Left renal pelvis (tissue), 4 donors: ENCODE data around the gene RHEB. TPM values are rescaled to one million over a fixed set of nuclear protein-coding genes. Genes with fewer than 3 reads are reported as not detected.

Experiments used
- DNase-seq, 4 donors: peaks; one replicate each; pipeline ENCODE4 v3.0.0-alpha.2; 2013; ENCODE audit warnings: low read depth in 4 of 4, low spot score in 3 of 4
- polyA plus RNA-seq, 4 donors: library from polyadenylated mRNA; unstranded; fragments of 120-200 nt; gene quantifications; one replicate each; pipeline ENCODE4 v1.2.1, GENCODE V29; 2013; ENCODE audit not compliant: insufficient read length in 4 of 4

Gene RHEB
- polyA plus RNA-seq, 4 donors, result 124 to 168 (median 145) TPM

DNA sequence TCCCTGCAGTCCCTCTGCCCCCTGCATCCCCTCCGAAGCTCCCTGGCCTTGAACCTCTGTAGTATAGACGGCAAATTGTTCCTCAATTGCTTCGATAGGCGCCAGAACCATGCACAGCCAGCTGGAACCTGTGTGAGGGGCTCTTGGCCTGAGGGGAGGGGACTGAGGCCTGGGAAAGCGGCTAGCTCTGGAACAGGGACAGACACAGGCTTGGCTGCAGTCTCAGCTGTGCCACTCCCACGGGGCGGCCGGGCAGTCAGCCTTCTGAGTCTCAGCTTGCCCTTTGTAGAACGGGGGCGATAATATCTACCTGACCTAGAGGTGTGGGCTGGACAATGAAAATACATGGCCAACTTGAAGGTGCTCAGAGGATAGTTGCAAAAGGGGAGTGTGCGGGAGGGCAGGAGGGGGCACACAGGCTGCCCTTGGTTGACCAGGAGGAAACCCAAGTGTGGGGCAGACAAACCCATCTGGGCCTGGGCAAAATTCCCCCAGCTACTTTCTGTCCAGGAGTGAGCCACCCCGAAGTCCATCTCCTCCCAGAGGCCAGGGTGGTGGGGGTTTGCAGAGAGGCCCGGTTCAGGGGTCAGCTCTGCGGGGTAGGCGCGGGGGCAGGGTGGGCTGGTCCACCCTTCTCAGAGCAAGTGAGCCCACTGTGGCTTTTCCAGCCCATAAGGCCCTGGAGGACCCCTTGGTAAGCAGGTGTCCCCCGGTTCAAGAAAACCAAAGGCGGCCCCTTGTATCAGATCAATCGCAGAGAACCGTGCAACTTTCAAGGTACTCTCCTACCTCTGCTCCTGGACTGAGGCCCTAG lies 84.4 kb downstream of the RHEB start:
- no peak for DNase-seq

DNA sequence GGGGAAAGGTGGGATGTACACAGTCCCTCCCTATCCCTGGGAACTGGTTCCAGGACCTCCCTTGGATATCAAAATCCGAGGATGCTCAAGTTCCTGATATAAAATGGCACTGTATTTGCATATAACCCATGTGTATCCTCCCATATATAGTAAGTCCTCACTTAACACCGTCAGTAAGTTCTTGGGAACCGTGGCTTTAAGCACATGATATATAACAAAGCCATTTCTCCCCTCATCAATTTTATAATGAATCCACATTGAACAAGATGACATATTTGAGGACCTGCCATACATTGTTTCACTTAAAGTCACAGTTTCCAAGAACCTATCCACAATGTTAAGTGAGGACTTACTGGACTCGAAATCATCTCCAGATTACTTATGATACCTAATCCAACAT lies 85.1 kb downstream of the RHEB start:
- no peak for DNase-seq

DNA sequence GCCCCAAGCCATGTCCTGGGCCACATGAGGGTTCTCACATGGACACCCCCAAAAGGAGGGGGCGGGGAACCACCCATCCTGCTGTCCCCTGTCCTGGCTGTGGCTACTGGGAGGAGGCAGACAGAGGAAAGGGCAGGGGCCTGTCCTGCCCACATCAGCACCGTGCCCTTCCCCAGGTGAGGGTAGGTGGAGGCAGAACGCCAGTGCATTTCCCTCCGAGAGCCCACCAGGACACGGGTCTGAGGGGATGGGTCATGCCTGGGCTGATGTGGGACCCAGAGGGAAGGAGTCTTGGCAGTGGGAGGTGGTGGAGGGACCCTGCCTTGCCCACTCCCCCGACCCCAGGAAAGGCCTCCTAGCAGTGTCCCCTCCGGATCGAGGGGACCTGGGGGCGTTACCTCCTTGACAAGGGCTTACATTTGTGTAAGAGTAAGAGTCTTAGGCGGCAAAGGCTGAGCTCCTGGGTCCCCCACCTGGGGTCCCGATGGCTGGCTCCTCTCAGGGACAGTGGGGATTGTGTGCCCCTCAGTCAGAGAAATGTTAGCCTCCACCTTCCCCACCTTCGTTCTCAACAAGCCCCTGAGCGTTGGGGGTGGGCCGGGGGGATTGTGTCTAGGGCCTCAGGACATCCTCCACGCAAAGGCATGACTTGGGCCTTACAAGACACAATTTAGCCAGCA lies 85.8 kb downstream of the RHEB start:
- no peak for DNase-seq

DNA sequence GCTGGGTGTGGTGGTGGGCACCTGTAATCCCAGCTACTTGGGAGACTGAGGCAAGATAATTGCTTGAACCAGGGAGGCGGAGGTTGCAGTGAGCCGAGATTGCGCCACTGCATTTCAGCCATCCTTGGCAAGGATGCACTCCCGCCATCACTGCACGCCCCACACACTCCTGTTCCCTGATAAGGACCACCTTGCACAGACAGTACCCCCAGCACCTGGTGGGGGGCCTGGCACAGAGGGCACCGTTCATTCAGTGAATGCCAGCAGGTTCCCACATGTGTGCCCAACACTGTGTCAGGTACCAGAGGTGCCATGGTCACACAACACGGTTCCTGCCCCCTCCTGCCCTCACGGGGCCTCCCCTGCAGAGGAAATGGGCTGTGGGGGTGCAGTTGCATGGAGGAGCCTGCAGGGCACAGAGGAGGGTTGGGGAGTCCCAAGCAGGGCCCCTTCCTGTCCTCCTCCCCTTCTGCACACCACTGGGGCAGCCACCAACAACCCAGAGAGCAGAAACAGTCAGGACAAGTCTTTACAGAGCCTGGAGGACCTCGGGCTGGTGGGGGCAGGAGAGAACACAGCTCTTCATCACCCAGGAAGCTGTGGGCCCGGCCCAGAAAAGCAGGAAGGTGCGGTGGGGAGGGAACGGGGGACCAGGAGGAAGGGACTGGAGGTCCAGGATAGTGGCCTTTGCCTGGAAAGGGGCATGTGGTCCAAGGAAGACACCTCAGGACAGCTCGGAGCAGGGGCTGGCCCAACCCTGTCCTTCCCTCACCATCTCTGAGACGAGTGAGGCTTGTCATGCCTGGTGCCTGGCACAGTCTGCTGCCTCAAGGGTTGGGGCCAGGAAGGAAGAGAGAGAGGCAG lies 86.8 kb downstream of the RHEB start:
- DNase-seq, result no peak

DNA sequence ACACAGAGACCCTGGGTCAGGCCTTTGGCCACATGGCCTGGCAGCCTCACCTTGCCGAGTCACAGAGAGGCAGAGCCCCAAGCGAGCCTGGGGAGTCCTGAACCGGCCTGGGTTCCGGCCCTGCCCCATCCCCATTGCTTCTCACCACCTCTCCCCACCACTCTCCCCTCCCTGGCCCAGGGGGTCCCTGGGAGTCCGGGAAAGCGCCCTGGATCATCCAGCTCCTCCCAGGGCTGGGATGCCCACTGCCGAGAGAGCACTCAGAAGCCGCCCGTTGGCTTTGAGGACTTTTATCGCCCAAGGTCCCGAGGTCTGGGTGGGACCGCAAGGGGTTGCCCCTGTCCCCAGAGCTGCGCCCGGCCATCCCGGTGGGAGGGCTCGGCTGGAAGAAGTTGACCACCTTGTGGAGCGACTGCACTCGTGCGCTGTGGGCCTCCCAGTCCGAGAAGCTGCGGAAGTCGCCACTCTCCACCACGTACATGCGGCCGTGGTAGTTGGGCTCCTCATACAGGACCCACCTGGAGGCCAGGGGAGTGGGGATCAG lies 87.9 kb downstream of the RHEB start:
- DNase-seq, result no peak

DNA sequence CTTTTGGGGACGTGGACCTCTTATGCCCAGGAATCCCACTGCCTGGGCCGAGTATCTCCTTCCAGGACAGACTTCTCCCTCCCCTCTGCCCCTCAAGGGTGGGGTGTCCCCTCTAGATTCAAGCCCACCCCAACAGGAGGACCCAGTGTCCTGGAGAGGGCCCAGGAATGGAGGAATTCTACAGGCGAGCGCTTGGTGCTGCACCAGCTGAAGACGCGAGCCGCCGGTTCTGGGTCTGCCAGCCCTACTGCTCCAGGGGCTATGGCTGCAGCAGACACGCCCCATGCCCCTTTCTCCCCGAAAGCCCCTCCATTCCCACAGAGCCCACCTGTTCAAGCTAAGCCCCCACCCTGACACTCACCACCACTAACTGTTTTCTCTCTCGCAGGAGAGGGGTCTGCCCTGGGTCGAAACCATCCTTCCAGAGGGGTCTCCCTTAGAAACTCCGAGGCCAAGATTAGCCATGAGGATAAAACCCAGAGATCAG lies 88.4 kb downstream of the RHEB start:
- no peak for DNase-seq

DNA sequence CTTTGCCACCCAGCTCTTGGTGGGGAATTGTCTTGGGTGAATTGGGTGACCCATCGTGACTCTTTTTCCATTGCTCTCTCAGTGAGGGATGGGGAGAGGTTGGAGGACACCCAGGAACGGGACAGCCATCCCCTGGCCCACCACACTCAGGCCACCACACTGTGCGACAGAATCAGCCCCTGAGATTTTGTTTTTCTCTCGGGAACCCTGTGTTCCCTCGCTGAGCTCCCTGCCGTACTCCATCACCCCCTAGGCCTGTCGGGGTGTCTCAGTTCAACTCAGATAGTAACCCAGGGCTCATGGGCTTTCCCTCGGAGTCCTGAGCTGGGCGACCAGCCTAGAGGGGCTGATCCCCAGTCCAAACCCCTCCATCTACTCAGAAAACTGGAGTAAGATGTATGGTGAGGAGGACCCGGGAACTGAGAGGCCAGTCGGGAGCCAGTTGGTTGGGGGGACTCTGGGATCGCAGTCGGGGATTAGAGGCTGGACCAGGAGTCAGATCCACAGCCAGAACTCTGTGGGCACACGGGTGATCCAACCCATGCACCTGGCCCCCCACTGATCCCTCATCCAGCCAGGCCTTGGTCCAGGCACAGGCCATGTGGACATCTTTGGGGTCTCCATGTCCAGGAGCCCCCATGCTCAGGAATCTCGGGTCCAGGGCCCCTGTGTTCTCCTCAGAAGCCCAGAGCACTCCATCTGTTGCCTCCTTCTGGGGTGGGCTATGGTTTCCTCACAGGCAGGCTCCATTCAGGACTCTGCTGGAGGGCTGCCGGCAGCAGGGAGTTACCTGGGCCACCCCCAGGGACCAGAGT lies 89.1 kb downstream of the RHEB start:
- no peak for DNase-seq

DNA sequence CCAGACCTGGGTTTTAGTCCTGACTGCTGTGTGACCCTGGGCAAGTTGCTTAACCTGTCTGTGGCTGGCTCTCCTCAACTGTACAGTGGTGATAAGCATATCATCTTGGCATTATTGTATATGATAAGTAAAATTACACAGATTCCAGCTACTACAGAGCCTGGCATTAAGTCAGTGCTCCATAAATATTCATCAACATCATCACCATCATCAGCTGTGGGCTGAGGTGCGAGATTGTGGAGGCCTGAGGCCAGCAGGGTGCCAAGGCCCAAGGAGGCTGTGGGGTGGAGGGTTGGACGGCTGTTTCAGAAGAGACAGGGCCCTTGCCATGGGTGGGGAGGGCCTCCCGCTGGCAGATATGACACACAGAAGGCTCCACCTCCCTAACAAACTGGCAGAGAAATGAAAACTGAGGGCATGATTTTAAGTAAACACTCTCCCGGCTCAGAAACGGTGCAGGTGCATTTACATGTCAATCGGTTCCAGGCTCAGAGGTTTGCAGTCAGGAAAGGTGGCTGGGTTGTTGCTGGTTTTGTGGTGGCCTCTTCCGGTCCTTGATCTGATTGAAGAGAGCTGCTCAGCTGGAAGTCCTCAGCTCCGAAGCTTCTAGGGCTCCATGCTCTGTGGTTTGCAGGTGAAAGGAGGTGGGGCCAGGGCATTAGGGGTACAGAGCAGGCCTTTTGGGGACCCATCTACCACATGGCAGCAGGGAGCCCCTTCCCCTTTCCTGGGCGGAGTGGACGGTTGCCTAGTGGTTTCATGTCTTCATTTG lies 89.9 kb downstream of the RHEB start:
- DNase-seq, result no peak

DNA sequence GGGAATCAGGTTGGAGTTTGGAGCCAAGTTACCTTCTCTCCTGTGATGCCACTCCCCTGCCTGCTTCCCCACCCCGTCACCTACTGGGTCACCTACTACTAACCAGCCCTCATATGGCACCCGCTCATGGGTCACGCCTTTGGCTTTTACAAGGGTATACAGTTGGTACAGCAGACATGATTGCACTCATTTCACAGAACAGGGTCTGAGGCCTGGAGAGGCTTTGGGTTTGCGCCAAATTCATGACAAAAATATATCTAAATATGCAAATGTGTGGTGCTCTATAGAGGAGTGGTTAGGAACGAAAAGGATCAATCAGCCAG lies 90.5 kb downstream of the RHEB start:
- no peak for DNase-seq

DNA sequence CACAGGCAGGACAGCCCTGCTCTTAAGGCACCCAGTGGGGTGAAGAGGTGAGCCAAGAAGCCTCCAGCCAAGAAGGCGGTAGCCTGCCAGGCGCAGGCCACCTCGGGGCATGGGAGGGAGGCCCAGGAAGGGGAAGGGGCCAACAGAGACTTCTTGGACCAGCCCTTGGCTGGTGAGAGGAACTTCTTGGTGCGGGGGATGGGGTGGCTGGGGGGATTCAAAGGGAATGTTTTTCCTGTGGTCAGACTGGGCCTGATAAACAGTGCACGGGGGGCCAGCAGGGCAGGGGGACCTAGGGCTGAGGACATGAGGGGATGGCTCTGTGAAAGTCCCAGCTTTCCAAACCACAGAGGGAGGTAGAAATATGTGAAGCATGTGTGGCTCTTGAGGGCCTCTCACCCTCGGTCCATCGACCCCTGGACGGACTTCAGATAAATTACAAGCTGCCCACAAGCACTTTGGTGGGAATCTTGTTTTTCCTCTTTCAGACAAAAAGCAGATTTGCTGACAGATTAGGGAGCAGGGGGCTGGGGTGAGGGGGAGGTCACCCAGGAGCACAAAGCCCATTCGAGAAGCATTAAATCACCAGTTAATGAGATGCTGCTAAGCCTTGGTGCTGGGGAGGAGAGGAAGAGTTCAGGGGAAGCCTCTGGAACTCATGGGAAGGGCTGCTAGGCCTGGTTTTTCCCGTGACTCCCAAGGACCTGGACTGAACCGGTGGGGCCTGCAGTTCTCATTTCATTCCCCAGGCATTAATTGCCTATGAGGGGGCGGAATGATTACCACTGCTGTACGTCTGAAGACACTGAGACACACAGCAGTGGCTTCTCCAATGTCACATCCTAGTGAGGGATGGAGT lies 91.1 kb downstream of the RHEB start:
- peak in 2 of 4 donors; percentile 82 to 89 for DNase-seq

DNA sequence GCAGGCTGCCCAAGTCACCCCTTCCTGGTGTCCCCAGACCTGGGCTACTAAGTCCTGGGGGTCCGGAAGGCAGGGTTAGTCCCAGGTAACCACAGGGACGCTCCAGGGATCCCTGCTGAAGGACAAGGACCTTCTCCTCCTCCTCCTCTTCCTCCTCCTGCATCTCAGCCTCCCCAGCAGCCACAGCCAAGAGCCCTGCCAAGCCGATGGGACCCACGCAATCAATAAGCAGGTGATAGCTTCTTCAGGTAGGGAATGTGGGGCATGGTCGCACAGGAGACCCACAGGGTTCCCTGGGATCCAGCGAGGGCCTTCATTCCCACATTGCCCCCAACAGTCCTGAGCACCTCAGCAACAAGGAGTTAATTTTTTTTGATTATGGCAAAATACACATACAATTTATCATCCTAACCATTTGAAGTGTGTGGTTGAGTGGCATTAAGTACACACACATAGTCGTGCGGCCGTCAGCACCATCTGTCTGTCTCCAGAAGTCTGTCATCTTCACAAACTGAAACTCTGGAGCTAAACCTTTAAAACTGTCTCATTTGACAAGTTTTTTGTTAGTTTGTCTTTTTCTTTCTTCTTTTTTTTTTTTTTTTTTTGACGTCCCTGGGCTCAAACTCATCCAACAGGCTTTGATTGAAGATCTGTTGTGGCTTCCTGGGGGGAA lies 91.9 kb downstream of the RHEB start:
- DNase-seq, result no peak

DNA sequence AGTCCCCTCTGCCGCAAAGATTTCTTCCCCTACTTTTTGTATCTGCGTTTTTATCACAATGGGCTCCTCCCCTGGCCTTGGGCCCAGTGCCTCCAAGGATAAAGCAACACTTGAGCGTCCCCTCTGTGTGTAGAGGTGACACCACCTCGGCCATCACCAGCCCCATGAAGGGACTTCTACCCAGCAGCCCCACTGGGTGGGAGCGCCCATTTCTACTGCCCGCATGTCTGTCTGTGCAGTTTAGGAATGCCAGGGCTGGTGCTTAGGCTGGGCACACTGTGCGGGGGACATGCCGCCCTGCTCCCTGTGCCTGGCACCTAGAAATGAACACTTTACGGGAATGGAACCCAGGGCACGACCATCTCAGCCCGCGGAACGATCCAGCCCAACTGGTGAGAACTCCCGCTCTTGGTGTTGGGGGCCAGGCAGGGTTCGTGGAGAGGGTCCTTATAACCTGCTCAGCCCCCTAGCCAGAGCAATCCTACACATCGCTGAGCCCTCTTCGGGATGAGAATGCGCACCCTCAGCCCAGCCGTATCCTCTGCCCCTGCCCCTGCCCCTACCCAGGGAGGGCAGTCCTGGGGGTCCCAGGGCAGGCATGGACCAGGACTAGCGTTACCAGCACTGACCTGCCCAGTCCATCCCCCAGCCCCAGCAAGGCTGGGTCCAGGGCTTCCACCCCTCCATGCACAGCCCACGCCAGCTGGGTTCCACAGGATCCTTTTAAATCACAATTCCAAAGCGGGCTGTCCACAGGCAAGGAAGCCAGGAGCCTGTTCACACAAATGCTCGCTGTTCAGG lies 92.6 kb downstream of the RHEB start:
- no peak for DNase-seq

DNA sequence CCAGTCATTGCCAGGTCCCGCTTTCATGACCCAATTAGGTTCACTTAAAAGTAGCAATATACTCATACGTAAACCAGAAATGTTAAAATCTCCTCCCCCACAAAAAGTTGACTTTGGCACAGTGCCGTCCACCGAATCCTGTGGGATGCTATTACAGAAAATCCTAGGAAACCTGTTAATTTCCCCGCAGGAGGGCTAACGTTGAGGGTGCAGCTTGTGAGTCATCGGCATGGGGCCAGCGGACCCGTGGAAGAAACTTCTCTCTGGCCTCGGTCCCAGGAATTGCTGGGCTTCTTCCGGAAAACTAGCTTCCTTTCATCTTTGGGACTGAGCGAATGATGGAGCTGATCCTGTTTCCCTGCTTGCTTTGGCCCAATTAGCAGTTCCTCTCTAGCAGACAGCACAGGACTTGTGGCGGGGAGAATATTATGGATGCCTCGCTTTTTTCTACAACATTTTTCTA lies 93.2 kb downstream of the RHEB start:
- no peak for DNase-seq

DNA sequence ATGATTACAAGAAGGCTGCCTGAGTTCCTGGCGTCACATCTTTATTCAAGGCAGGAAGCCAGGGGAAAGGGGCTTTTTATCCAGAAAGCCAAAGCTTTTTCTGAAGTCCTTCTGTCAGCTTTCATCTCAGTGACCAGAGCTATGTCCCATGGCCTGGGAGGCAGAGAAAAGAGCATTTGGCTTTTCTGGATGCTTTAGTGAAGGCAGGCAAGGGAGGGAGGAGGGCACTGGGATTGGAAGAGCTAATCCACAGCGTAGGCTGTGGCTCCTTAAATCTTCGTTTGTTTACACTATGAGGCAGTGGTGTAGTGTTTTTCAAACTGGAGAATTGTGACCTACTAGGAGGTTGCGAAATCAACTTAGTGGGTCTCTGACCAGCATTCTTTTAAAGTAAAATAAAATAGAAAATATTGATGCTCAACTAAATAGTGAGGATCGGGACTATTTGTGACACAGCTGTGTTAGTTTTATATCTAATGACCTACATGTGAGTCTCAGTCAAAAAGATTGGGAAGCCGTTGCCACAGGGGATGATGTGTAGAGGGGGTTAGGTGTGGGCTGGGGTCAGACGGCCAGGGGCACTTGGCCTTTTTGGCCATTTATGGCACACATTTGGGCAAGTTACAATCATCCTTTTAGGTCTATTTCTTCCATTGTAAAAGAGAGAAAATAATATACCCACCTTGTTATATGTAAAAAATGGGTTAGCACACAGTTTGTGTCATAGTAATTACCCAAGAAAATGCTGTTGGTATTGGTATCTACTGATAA lies 93.8 kb downstream of the RHEB start:
- DNase-seq, result no peak

DNA sequence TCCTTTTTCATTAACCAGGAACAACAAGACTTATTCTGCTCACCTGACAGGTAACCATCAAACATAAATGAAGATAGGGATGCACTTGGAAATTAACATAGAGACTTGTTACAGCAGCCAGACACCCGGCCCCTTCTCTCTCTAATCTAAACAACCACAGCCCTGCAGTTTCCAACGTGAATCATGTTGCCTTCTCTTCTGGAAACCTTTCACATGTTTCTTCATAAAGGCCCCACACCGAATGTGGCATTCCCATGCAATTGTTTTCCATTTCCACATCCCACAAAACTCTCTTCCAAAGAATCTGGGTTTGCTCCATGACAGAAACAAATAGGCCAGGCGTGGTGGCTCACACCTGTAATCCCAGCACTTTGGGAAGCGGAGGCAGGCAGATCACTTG lies 94.9 kb downstream of the RHEB start:
- DNase-seq, result no peak

DNA sequence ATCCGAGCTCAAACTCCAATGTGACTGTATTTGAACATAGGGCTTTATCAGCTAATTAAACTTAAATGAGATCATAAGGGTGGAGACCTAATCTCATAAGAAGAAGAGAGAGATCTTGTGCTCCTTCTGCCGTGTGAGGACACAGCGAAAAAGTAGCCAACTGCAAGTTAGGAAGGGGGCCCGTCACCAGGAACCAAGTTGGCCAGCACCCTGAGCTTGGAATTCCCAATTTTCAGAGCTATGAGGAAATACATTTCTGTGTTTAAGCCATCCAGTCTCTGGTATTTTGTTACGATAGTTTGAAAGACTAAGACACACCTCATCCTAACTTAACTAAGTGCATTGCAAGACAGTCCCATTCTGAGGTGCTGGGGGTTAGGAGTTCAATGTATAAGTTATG lies 95.8 kb downstream of the RHEB start:
- DNase-seq, result no peak
